OCI-LY7 (cell line): ENCODE results near the gene TGFBR2. TPM values are rescaled to one million over a fixed set of nuclear protein-coding genes. Genes with fewer than 3 reads are reported as not detected.

ENCODE experiments used
- BruUV-seq: library from RNA; stranded (reverse); fragments of 400-500 nt; replicated peaks from 2 replicates; lab custom pipeline; 2021; lab: Mats Ljungman, UMichigan
- CTCF ChIA-PET: fragments of 300-600 bp; sonication (Branson Sonifier 250); formaldehyde crosslinking; loops from one replicate; lab custom pipeline; 2022; ENCODE audit warnings: antibody characterized with exemption; ENCODE audit not compliant: unreplicated experiment; lab: Charles Lee
- POLR2A ChIA-PET: fragments of 300-600 bp; sonication (Branson Sonifier 250); formaldehyde crosslinking; loops from one replicate; lab custom pipeline; 2022; ENCODE audit warnings: antibody characterized with exemption; lab: Charles Lee
- DNase-seq: peaks from one replicate; pipeline ENCODE4 v3.0.0-alpha.2; 2015; ENCODE audit warnings: low spot score
- H2AFZ ChIP-seq: fragments of 200-600 bp; sonication (generic), shearing (Covaris generic); 2 replicates; pipeline ENCODE4 v1.6.1; 2014; ENCODE audit warnings: mild to moderate bottlenecking, antibody characterized with exemption, low read length, moderate library complexity
- H3K27ac ChIP-seq: fragments of 200-600 bp; sonication (generic); 2 replicates; pipeline ENCODE4 v1.5.1; 2014; ENCODE audit warnings: mixed run types, low read depth, mild to moderate bottlenecking, moderate library complexity, low read length, inconsistent platforms; ENCODE audit not compliant: poor library complexity, severe bottlenecking
- H3K36me3 ChIP-seq: fragments of 200-600 bp; sonication (generic); 2 replicates; pipeline ENCODE4 v1.6.1; 2014; ENCODE audit warnings: mild to moderate bottlenecking, antibody characterized with exemption, low read length, moderate library complexity, mixed read lengths; ENCODE audit not compliant: insufficient read depth
- H3K4me1 ChIP-seq: fragments of 200-600 bp; sonication (generic); 2 replicates; pipeline ENCODE4 v1.5.1; 2014; ENCODE audit warnings: mild to moderate bottlenecking, low read length; ENCODE audit not compliant: insufficient read depth, poor library complexity, severe bottlenecking
- H3K4me2 ChIP-seq: fragments of 200-600 bp; sonication (generic); 2 replicates; pipeline ENCODE4 v1.6.1; 2014; ENCODE audit warnings: mild to moderate bottlenecking, low read length
- H3K4me3 ChIP-seq: fragments of 200-600 bp; sonication (generic); 2 replicates; pipeline ENCODE4 v1.5.1; 2014; ENCODE audit warnings: mild to moderate bottlenecking, low read depth, low read length; ENCODE audit not compliant: poor library complexity, severe bottlenecking
- H3K79me2 ChIP-seq: fragments of 200-600 bp; sonication (generic); 2 replicates; pipeline ENCODE4 v1.6.1; 2016; ENCODE audit warnings: low read depth, mild to moderate bottlenecking, low read length, moderate library complexity, mixed read lengths; ENCODE audit not compliant: insufficient read depth
- H3K9me2 ChIP-seq: fragments of 200-600 bp; sonication (generic); 2 replicates; pipeline ENCODE4 v1.6.1; 2016; ENCODE audit warnings: mild to moderate bottlenecking, low read length, mixed read lengths; ENCODE audit not compliant: insufficient read depth
- H3K9me3 ChIP-seq: fragments of 200-600 bp; sonication (generic); 2 replicates; pipeline ENCODE4 v1.6.1; 2014; ENCODE audit warnings: mild to moderate bottlenecking, mixed run types, low read length, mixed read lengths
- H4K20me1 ChIP-seq: fragments of 200-600 bp; sonication (generic); 2 replicates; pipeline ENCODE4 v1.6.1; 2014; ENCODE audit warnings: mild to moderate bottlenecking, antibody characterized with exemption, low read length, moderate library complexity, mixed read lengths; ENCODE audit not compliant: insufficient read depth
- EZH2phosphoT487 ChIP-seq: fragments of 200-600 bp; sonication (generic); IDR thresholded peaks from 2 replicates; pipeline ENCODE4 v1.6.1; 2018; ENCODE audit warnings: low read depth, borderline replicate concordance, mild to moderate bottlenecking, mixed run types, antibody characterized with exemption, low read length, moderate library complexity, mixed read lengths
- intact Hi-C: fragments of 100-400 bp; cut with micrococcal nuclease; formaldehyde crosslinking; loops from one replicate; pipeline ENCODE4 v1.10.0; 2022; ENCODE audit not compliant: unreplicated experiment
- total RNA-seq, 2 experiments: library from RNA; depleted of rRNA in 1 of 2; stranded (reverse); fragments of >200 nt in 1 of 2; shearing (Covaris generic) in 1 of 2; gene quantifications; 2 replicates each; pipeline ENCODE4 v1.2.3, GENCODE V29; 2014 to 2022
- TF ChIP-seq, protein P1 (sequence below): fragments of 200-600 bp; sonication (generic); conservative IDR thresholded peaks from 2 replicates; pipeline ENCODE4 v1.5.1; 2014; ENCODE audit warnings: mild to moderate bottlenecking, antibody characterized with exemption, low read length, moderate library complexity, mixed read lengths

TGFBR2 gene
- total RNA-seq, 2 experiments from 2014 or later: 25.2 to 28.1 TPM

DNA sequence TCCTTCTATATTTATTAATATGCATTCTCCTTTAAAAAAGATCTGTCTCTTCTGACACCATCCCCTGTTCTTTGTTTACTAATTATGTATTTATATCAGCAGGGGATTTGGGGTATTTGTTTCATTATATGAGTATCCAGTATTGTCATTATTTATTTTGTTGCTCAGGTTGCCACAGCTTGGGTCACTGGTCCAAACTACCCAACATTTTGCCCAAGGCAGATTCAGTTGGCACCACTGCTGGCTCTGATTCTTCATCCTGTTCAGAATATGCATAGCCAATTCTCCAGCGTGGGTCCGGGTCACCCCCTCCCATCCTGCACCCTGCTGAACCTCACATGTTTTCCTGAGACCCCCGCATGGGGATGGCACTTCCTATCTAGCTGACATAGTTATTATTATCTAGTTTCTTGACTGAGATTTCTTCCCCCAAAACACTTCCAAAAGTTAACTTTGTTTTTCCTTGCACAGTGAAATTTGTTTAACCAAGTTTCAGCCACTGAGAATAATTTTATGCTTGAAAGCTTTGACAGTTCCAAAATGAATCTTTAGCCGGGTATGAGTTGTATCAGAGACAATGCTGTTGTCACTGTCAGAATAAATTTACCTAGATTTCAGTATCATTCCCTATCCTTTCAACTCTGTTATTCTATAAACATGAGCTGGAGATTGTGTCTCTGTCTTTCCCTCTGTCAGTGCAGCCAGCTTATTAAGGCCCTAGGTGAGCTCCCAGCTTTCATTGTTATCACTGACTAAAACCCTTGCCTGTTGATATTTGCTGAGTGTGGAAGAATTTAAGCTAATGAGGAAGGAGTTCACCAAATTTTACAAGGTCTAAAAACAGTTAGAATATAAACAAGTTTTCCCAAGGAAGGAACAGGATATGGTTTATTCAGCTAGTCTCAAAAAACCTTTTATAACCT is 70.3 kb downstream of the TGFBR2 start:
- intact Hi-C loops: no loop called here
- H3K4me1 ChIP-seq: no peaks in the 10 kb centered on the region

DNA sequence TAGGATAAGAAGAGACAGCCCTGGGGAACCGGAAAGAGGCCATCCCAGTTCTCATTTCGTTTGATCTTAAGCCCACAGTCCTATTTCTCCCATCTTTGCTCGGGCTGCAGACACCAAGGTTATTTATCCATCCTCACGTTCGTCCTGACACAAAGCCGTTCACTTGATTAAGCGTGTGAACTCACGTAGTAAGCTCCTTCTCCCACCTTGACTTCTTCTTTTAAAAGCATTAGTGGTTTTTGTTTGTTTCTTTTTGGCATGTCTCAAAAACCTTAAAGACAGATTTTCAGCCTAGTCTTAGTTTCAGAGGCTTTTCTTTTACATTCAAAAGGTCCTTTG is 70.9 kb downstream of the TGFBR2 start:
- H3K9me3 ChIP-seq: no peaks in the 10 kb centered on the region
- no peaks in the 10 kb centered on the region for H3K4me1 ChIP-seq
- intact Hi-C loops: no loop called here
- no peak overlapping the region for H3K4me3 ChIP-seq
- H3K4me2 ChIP-seq: no peak overlapping the region
- H3K36me3 ChIP-seq: peaks cover 92% of the 10 kb centered on the region
- no peaks in the 10 kb centered on the region for H3K9me2 ChIP-seq
- TSS peak; percentile 6 for BruUV-seq
- DNase-seq: no peak
- H3K27ac ChIP-seq: no peak overlapping the region
- CTCF ChIA-PET: interaction anchor here (0.5 to 1.1 kb wide), 2 partner anchors 116 to 549 kb away, joined by 3 read pairs; no protein-coding TSS in a partner anchor
- POLR2A ChIA-PET: interaction anchor here (0.7 to 1.9 kb wide), 4 partner anchors 11 to 21 kb away, joined by 3 to 5 read pairs (median 4); no protein-coding TSS in a partner anchor
- no peaks in the 10 kb centered on the region for H3K79me2 ChIP-seq
- no peak for TF ChIP-seq EZH2phosphoT487
- TF ChIP-seq, protein P1, sequence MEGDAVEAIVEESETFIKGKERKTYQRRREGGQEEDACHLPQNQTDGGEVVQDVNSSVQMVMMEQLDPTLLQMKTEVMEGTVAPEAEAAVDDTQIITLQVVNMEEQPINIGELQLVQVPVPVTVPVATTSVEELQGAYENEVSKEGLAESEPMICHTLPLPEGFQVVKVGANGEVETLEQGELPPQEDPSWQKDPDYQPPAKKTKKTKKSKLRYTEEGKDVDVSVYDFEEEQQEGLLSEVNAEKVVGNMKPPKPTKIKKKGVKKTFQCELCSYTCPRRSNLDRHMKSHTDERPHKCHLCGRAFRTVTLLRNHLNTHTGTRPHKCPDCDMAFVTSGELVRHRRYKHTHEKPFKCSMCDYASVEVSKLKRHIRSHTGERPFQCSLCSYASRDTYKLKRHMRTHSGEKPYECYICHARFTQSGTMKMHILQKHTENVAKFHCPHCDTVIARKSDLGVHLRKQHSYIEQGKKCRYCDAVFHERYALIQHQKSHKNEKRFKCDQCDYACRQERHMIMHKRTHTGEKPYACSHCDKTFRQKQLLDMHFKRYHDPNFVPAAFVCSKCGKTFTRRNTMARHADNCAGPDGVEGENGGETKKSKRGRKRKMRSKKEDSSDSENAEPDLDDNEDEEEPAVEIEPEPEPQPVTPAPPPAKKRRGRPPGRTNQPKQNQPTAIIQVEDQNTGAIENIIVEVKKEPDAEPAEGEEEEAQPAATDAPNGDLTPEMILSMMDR: no peak
- H2AFZ ChIP-seq: no peak overlapping the region
- H4K20me1 ChIP-seq: no peaks in the 10 kb centered on the region

More for the DNA sequence above, 70.3 kb downstream of the TGFBR2 start:
- H3K4me3 ChIP-seq: no peak overlapping the region
- CTCF ChIA-PET: interaction anchor here (0.5 to 1.1 kb wide), 2 partner anchors 115 to 550 kb away, joined by 3 read pairs; no protein-coding TSS in a partner anchor
- no peaks in the 10 kb centered on the region for H4K20me1 ChIP-seq
- POLR2A ChIA-PET: interaction anchor here (0.7 to 1.9 kb wide), 4 partner anchors 11 to 21 kb away, joined by 3 to 5 read pairs (median 4); no protein-coding TSS in a partner anchor
- H3K9me3 ChIP-seq: no peaks in the 10 kb centered on the region
- TF ChIP-seq, protein P1: no peak
- no peak for TF ChIP-seq EZH2phosphoT487
- no TSS peak for BruUV-seq
- H3K79me2 ChIP-seq: no peaks in the 10 kb centered on the region
- H2AFZ ChIP-seq: no peak overlapping the region
- H3K36me3 ChIP-seq: peaks cover 92% of the 10 kb centered on the region
- no peaks in the 10 kb centered on the region for H3K9me2 ChIP-seq
- no peak for DNase-seq
- no peak overlapping the region for H3K4me2 ChIP-seq
- H3K27ac ChIP-seq: no peak overlapping the region

DNA sequence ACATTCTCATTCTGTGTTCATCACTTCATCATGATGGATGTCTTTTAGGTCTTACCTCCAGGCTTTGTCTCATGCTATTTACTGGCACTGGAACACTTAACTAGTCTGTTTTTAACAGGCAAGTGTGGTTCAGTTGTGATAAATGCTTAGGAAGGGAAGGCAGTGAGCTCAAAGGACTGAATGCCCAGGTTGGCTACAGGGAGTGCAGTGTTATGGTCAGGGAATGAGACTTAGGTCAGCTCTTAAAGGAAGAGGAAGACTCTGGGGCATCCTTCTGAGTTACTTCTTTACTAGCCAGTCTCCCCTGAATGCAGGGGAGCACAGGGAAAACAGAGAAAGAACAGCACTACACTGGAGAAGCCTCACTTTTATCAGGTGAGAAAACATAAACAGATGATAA is 72.6 kb downstream of the TGFBR2 start:
- intact Hi-C loops: no loop called here
- DNase-seq: no peak
- Histone ChIP-seq H3K4me2 (no peak overlapping the region), H3K36me3 (peaks cover 88% of the 10 kb centered on the region), H3K79me2 (no peaks in the 10 kb centered on the region), H3K4me1 (no peaks in the 10 kb centered on the region), H3K9me3 (no peaks in the 10 kb centered on the region), H3K27ac (no peak overlapping the region), H3K4me3 (no peak overlapping the region), H4K20me1 (no peaks in the 10 kb centered on the region), H3K9me2 (no peaks in the 10 kb centered on the region), H2AFZ (no peak overlapping the region)
- no TSS peak for BruUV-seq
- ChIA-PET CTCF (interaction anchor here (0.6 kb wide), 1 partner anchor 19 kb away, joined by 3 read pairs; no protein-coding TSS in a partner anchor), POLR2A (interaction anchor here (0.8 to 2.0 kb wide), 6 partner anchors 10 to 107 kb away, joined by 3 to 5 read pairs (median 4); partner anchors contain the start of gene TGFBR2)
- no peak for TF ChIP-seq EZH2phosphoT487
- TF ChIP-seq, protein P1: no peak
